ENCODE measurements around the gene GSKIP.
A peak's percentile ranks its signal among the peaks of the same experiment; 100 is the strongest.

Gene GSKIP

GRCh38 chr14:96422992-96423391 is 59.7 kb downstream of the GSKIP start:
- no peak for DNase-seq

GRCh38 chr14:96423446-96424108 is 60.3 kb downstream of the GSKIP start:
- no peak for DNase-seq

GRCh38 chr14:96424109-96424989 is 61.0 kb downstream of the GSKIP start:
- peak; percentile 74 for DNase-seq

- DNase-seq: no peak
Measured at GRCh38 chr14:96434040-96434439, 70.7 kb downstream of the GSKIP start.
